Heart left ventricle (tissue), 16 donors: ENCODE data around the gene RAI2. TPM values are rescaled to one million over a fixed set of nuclear protein-coding genes. Genes with fewer than 3 reads are reported as not detected.

Source experiments
- ATAC-seq, 4 donors: fragments of 200-7000 bp; cut with Tn5 transposase; one replicate each; pipeline ENCODE4 v1.9.1; 2020 to 2022; ENCODE audit warnings: moderate library complexity in 4 of 4, mild to moderate bottlenecking in 3 of 4, moderate number of reproducible peaks in 1 of 4
- DNase-seq, 5 donors: peaks; one replicate each; pipeline ENCODE4 v3.0.0-alpha.2; 2020
- H3K27ac ChIP-seq, 12 donors: fragments of 200-600 bp; sonication (generic) in 4 of 12; one replicate each; pipeline versions ENCODE4 v1.5.0 to v1.8.0; 2016 to 2022; ENCODE audit warnings: mild to moderate bottlenecking in 2 of 12
- H3K27me3 ChIP-seq, 9 donors: fragments of 200-600 bp; sonication (generic) in 2 of 9; one replicate each; pipeline versions ENCODE4 v1.5.1 to v1.8.0; 2016 to 2022; ENCODE audit warnings: mild to moderate bottlenecking in 3 of 9
- H3K36me3 ChIP-seq, 9 donors: fragments of 200-600 bp; sonication (generic) in 2 of 9; one replicate each; pipeline versions ENCODE4 v1.5.0 to v1.8.0; 2018 to 2022; ENCODE audit warnings: mild to moderate bottlenecking in 2 of 9
- H3K4me1 ChIP-seq, 12 donors: fragments of 200-600 bp; sonication (generic) in 4 of 12; one replicate each; pipeline versions ENCODE4 v1.5.0 to v1.8.0; 2016 to 2022; ENCODE audit warnings: mild to moderate bottlenecking in 3 of 12
- H3K4me3 ChIP-seq, 12 donors: fragments of 200-600 bp; sonication (generic) in 4 of 12; one replicate each; pipeline versions ENCODE4 v1.5.0 to v1.8.0; 2017 to 2022; ENCODE audit warnings: mild to moderate bottlenecking in 9 of 12, moderate library complexity in 4 of 12
- H3K9me3 ChIP-seq, 12 donors: fragments of 200-600 bp; sonication (generic) in 4 of 12; one replicate each; pipeline versions ENCODE4 v1.5.0 to v1.8.0; 2016 to 2022; ENCODE audit warnings: mild to moderate bottlenecking in 1 of 12
- CTCF ChIP-seq, 12 donors: fragments of 200-600 bp; sonication (generic) in 4 of 12; IDR thresholded peaks; one replicate each; pipeline versions ENCODE4 v1.5.0 to v1.8.0; 2018 to 2022; ENCODE audit warnings: antibody characterized with exemption in 12 of 12, mild to moderate bottlenecking in 5 of 12
- POLR2A ChIP-seq, 2 donors: fragments of 450-650 bp; IDR thresholded peaks; one replicate each; pipeline ENCODE4 v1.6.1; 2017; ENCODE audit warnings: antibody characterized with exemption in 2 of 2, mild to moderate bottlenecking in 2 of 2, moderate library complexity in 2 of 2
- WGBS, 4 donors: extraction: QIAGEN DNeasy Blood & Tissue Kit in 2 of 4; methylation state at CpG; one replicate each; pipeline versions ENCODE4 v1.1.5 to v1.1.7; 2013 to 2018; 5-methylcytosine and 5-hydroxymethylcytosine counted together
- intact Hi-C, 10 donors: fragments of 100-400 bp; cut with DNase I; formaldehyde crosslinking; loops; one replicate each; pipeline versions ENCODE4 v1.11.1 to v1.14.2; 2022
- polyA plus RNA-seq, 2 donors: library from polyadenylated mRNA; stranded (reverse); fragments of 200-250 nt; gene quantifications; one replicate each; pipeline ENCODE4 v1.2.3, GENCODE V29; 2013
- total RNA-seq, 9 donors: library from RNA; depleted of rRNA in 2 of 9; stranded (reverse); fragments of >200 nt in 2 of 9; fragmentation: NEBNext Ultra II Directional in 3 of 9; extraction: Animal tissue kit (Norgen Biotek cat#: 25700) in 3 of 9; gene quantifications; one replicate each; pipeline versions ENCODE4 v1.1.0 to v1.2.4, GENCODE V29; 2016 to 2023
- donor health status: ischemic (EF 13 %, LVEDD 7.1; RV severe dilation, severe dysfunction).
- donor health status: healthy with polysubstance abuse.
- donor health status: DM: no; HTN: yes; CAD: no.
- donor health status: DM: no; HTN: no; CAD: no.
- donor health status: ischemic (EF 25% LVEDD 6.9; RV normal size, moderate dysfunction).
- donor health status: ischemic (EF 25% LVEDD 5.7; RV mildly dilated, moderate dysfunction).
- donor health status: healthy.
- donor health status: DM: yes; HTN: yes; CAD: no.
- donor health status: ischemic (EF 35%, LVEDD 5.7; RV mildly dilated, moderate dysfunction).
- donor health status: nonischemic (EF 11% LVEDD 7.7; RV severe dilation, severe dysfunction).
- donor health status: DM: yes; HTN: yes; CAD: no.
- donor health status: PGD.
- donor health status: ischemic (EF 29% LVEDD 5.4; RV normal size, mild dysfunction).
- donor health status: nonischemic (EF 23%, LVEDD 6.1; RV moderate dilation, normal function).

The RAI2 gene
- total and polyA plus RNA-seq, 11 donors: 16.2 to 31.3 (median 22.1) TPM

DNA sequence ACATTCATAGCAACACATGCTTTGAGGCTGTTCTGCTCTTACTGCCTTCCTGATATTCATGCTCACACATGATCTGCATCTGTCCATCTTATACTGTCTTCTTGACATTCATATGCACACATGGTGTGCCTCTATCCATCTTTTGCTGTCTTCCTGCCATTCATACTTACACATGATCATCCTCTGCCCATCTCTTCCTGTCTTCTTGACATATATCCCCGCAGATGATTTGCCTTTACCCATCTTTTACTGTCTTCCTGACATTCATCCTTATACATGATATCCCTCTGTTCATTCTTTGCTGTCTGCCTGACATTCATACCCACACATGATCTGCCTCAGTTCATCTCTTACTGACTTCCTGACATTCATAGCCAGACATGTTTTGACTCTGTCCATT, 87.0 kb downstream of the RAI2 start:
- peaks cover 0 to 23% (median 0%) of the 10 kb centered on the region in 9 donors for H3K27me3 ChIP-seq
- intact Hi-C loops: loop anchor here in 1 of 10 donors (10.0 kb wide), 1 partner anchor 441 kb away; no protein-coding TSS in a partner anchor
- ATAC-seq: no peak

GRCh38 chrX:17773221-17773876, 87.7 kb downstream of the RAI2 start:
- no peaks in the 10 kb centered on the region for H3K9me3 ChIP-seq
- no peaks in the 10 kb centered on the region for H3K36me3 ChIP-seq
- 66 to 76% (median 74%) methylated on average over 8 of the region's 8 CpGs for WGBS, 4 donors
- H3K4me1 ChIP-seq: no peaks in the 10 kb centered on the region
- peaks cover 0 to 23% (median 0%) of the 10 kb centered on the region in 9 donors for H3K27me3 ChIP-seq
- TF ChIP-seq CTCF (IDR thresholded peaks at IDR 0.05): no peak
- H3K4me3 ChIP-seq: no peak overlapping the region
- no peak overlapping the region for H3K27ac ChIP-seq
- no peak for ATAC-seq
- no peak for DNase-seq
- intact Hi-C loops: loop anchor here in 1 of 10 donors (10.0 kb wide), 1 partner anchor 441 kb away; no protein-coding TSS in a partner anchor

More for the DNA sequence above, 87.0 kb downstream of the RAI2 start:
- TF ChIP-seq POLR2A (IDR thresholded peaks at IDR 0.05) (no peak), CTCF (IDR thresholded peaks at IDR 0.05) (no peak)
- H3K4me1 ChIP-seq: no peaks in the 10 kb centered on the region
- no peaks in the 10 kb centered on the region for H3K36me3 ChIP-seq
- H3K4me3 ChIP-seq: no peak overlapping the region
- DNase-seq: no peak
- WGBS, 4 donors: 75 to 84% (median 81%) methylated on average over 1 of the region's 1 CpG
- no peak overlapping the region for H3K27ac ChIP-seq
- H3K9me3 ChIP-seq: no peaks in the 10 kb centered on the region

DNA sequence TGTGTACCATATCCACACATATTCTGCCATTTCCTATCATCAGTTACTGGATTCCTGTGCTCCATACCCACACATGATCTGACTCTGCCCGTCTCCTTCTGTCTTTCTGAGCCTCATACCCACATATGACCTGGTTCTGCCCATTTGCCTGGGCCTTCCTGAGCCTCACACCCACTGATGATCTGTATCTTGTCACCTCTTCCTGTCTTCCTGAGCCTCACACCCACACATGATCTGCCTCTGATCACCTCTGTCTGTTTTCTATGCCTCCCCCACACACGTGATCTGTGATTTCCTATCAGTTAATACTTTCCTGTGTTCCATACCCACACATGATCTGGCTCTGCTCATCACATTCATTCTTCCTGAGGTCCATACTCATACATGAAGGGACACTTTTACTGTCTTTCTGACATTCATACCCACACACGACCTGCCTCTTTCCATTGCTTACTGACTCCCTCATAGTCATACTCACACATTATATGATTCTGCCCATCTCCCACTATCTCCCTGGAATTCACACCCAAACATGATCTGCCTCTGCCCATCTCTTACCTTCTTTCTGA, 91.3 kb downstream of the RAI2 start:
- intact Hi-C loops: loop anchor here in 1 of 10 donors (10.0 kb wide), 1 partner anchor 445 kb away; no protein-coding TSS in a partner anchor
- ATAC-seq: no peak
- TF ChIP-seq CTCF (IDR thresholded peaks at IDR 0.05) (no peak), POLR2A (IDR thresholded peaks at IDR 0.05) (no peak)
- Histone ChIP-seq H3K36me3 (no peaks in the 10 kb centered on the region), H3K9me3 (no peaks in the 10 kb centered on the region), H3K27ac (no peak overlapping the region), H3K27me3 (peaks cover 0 to 23% (median 0%) of the 10 kb centered on the region in 9 donors), H3K4me1 (no peaks in the 10 kb centered on the region), H3K4me3 (no peak overlapping the region)
- WGBS, 4 donors: 44 to 64% (median 54%) methylated on average over 3 of the region's 3 CpGs
- DNase-seq: no peak

- DNase-seq (no peak), ATAC-seq (no peak)
- no peak overlapping the region for H3K27ac ChIP-seq
- H3K36me3 ChIP-seq: no peaks in the 10 kb centered on the region
- H3K27me3 ChIP-seq: peaks cover 0 to 23% (median 0%) of the 10 kb centered on the region in 9 donors
- H3K4me1 ChIP-seq: no peaks in the 10 kb centered on the region
- TF ChIP-seq POLR2A (IDR thresholded peaks at IDR 0.05): no peak
- TF ChIP-seq CTCF (IDR thresholded peaks at IDR 0.05): no peak
- intact Hi-C loops: no loop called here
- 68 to 76% (median 75%) methylated on average over 5 of the region's 5 CpGs for WGBS, 4 donors
- no peak overlapping the region for H3K4me3 ChIP-seq
- no peaks in the 10 kb centered on the region for H3K9me3 ChIP-seq
Measured at GRCh38 chrX:17768997-17769396, 92.1 kb downstream of the RAI2 start.
